HepG2 (cell line): ENCODE measurements around the gene ACOT13. TPM values are rescaled to one million over a fixed set of nuclear protein-coding genes. Genes with fewer than 3 reads are reported as not detected.

Source experiments
- AKAP8 ChIP-seq: sonication (generic); formaldehyde crosslinking; IDR thresholded peaks from 2 replicates; pipeline ENCODE4 v1.5.1; 2020; ENCODE audit warnings: mild to moderate bottlenecking, missing genetic modification reagents
- ARID3A ChIP-seq: IDR thresholded peaks from 2 replicates; pipeline ENCODE4 v1.6.1; 2012; ENCODE audit warnings: low read depth, low read length, improper control_type of control experiment
- ASH2L ChIP-seq: fragments of 300-600, 200-600 bp; sonication (generic); IDR thresholded peaks from 2 replicates; pipeline ENCODE4 v1.7.0; 2017; ENCODE audit warnings: low read depth, mild to moderate bottlenecking, moderate library complexity, mixed read lengths, low read length; ENCODE audit not compliant: insufficient read length
- CSRNP2 ChIP-seq: sonication (generic); formaldehyde crosslinking; conservative IDR thresholded peaks from 2 replicates; pipeline ENCODE4 v1.8.0; 2022; ENCODE audit warnings: low read depth, missing genetic modification reagents
- ETS1 ChIP-seq: sonication (generic); formaldehyde crosslinking; IDR thresholded peaks from 2 replicates; pipeline ENCODE4 v1.4.0; 2020; ENCODE audit warnings: missing genetic modification reagents
- GPN1 ChIP-seq: sonication (generic); formaldehyde crosslinking; IDR thresholded peaks from 2 replicates; pipeline ENCODE4 v1.5.1; 2020; ENCODE audit warnings: missing genetic modification reagents, borderline replicate concordance
- PPARG ChIP-seq: conservative IDR thresholded peaks from 2 replicates; pipeline ENCODE4 v1.6.1; 2016; ENCODE audit warnings: missing biosample characterization, missing genetic modification reagents
- SYNCRIP ChIP-seq: fragments of 200-400 bp; formaldehyde crosslinking; IDR thresholded peaks from 2 replicates; pipeline ENCODE4 v1.6.1; 2018; ENCODE audit warnings: mild to moderate bottlenecking, low read depth, low read length; ENCODE audit not compliant: insufficient read depth
- TBP ChIP-seq: sonication (generic); formaldehyde crosslinking; IDR thresholded peaks from 2 replicates; pipeline ENCODE4 v1.5.0; 2020; ENCODE audit warnings: missing genetic modification reagents
- TFAP4 ChIP-seq: sonication (generic); IDR thresholded peaks from 2 replicates; pipeline ENCODE4 v1.6.1; 2016; ENCODE audit warnings: low read depth, borderline replicate concordance
- U2AF2 ChIP-seq: fragments of 200-400 bp; formaldehyde crosslinking; IDR thresholded peaks from 2 replicates; pipeline ENCODE4 v1.6.1; 2017; ENCODE audit warnings: low read depth, mild to moderate bottlenecking, low read length
- ZC3H13 ChIP-seq: sonication (generic); formaldehyde crosslinking; IDR thresholded peaks from 2 replicates; pipeline ENCODE4 v1.8.1; 2023; ENCODE audit warnings: mild to moderate bottlenecking, missing genetic modification reagents, moderate library complexity
- ZHX1 ChIP-seq: sonication (generic); formaldehyde crosslinking; IDR thresholded peaks from 2 replicates; pipeline ENCODE4 v1.8.1; 2022; ENCODE audit warnings: low read depth, mild to moderate bottlenecking, missing genetic modification reagents
- ZNF160 ChIP-seq: sonication (generic); formaldehyde crosslinking; IDR thresholded peaks from 2 replicates; pipeline ENCODE4 v1.8.0; 2022; ENCODE audit warnings: mild to moderate bottlenecking, inconsistent platforms, missing genetic modification reagents
- ZNF232 ChIP-seq: sonication (generic); formaldehyde crosslinking; IDR thresholded peaks from 2 replicates; pipeline ENCODE4 v1.4.0; 2020; ENCODE audit warnings: missing genetic modification reagents, borderline replicate concordance
- ZNF570 ChIP-seq: sonication (generic); formaldehyde crosslinking; IDR thresholded peaks from 2 replicates; pipeline ENCODE4 v1.4.0; 2020; ENCODE audit warnings: mild to moderate bottlenecking, missing genetic modification reagents, borderline replicate concordance
- ZNF607 ChIP-seq: sonication (generic); formaldehyde crosslinking; IDR thresholded peaks from 2 replicates; pipeline ENCODE4 v1.5.1; 2020; ENCODE audit warnings: missing genetic modification reagents, mild to moderate bottlenecking, borderline replicate concordance
- ZNF784 ChIP-seq: sonication (generic); formaldehyde crosslinking; IDR thresholded peaks from 2 replicates; pipeline ENCODE4 v1.5.1; 2020; ENCODE audit warnings: missing genetic modification reagents, mild to moderate bottlenecking, borderline replicate concordance
- polyA plus RNA-seq, 8 experiments: library from polyadenylated mRNA; depleted of rRNA in 3 of 8; stranded (reverse) in 7 of 8; unstranded in 1 of 8; fragments of >200 nt; fragmentation: Illumina TruSeq in 4 of 8; extraction: Trizol in 4 of 8; gene quantifications; 2 replicates each; pipeline versions ENCODE4 v1.2.1 to v1.2.3, GENCODE V29; 2011 to 2016; ENCODE audit warnings: low read depth in 4 of 8, missing spikeins in 1 of 8, mixed read lengths in 1 of 8; ENCODE audit not compliant: insufficient read depth in 1 of 8
- total RNA-seq, 5 experiments: library from RNA; depleted of rRNA; stranded (reverse); fragments of >200 nt; fragmentation: Illumina TruSeq; extraction: Trizol; gene quantifications; 2 replicates each; pipeline ENCODE4 v1.2.3, GENCODE V29; 2016; ENCODE audit warnings: low read depth in 1 of 5

Gene ACOT13
- total and polyA plus RNA-seq, 2 of the 13 experiments (the other 11 are each of a cell fraction or from before 2014, with no cell fraction given) = 31.5 to 45.1 TPM

GRCh38 chr6:24720604-24721460 lies 54.0 kb downstream of the ACOT13 start (continued):
- TF ChIP-seq ZHX1 (CRISPR knock-in tag) (no peak), ETS1 (CRISPR knock-in tag) (0 out of 2 replicates have a peak, but pooled peaks have one; percentile 90), ZNF570 (no peak; the same call in 1 of the 2 replicates), ARID3A (peak; percentile 64; the same call in 1 of the 2 replicates), TBP (CRISPR knock-in tag) (no peak), U2AF2 (peak; percentile 94; the same call in 1 of the 2 replicates), ZNF784 (CRISPR knock-in tag) (peak; percentile 75; the same call in 1 of the 2 replicates), SYNCRIP (no peak), PPARG (peak; percentile 71), TFAP4 (peak; percentile 28; the same call in 1 of the 2 replicates), ZNF607 (peak; percentile 29; the same call in 1 of the 2 replicates), ZNF232 (CRISPR knock-in tag) (peak; percentile 93; the same call in 1 of the 2 replicates), ZC3H13 (CRISPR knock-in tag) (peak; percentile 81; the same call in 1 of the 2 replicates), ASH2L (peak; percentile 55), CSRNP2 (CRISPR knock-in tag) (no peak), AKAP8 (no peak), ZNF160 (CRISPR knock-in tag) (peak; percentile 72), GPN1 (CRISPR knock-in tag) (no peak)
